GM23248 (cell line): ENCODE measurements around the gene DOK4.

Experiments used
- EZH2 ChIP-seq: fragments of 200-600 bp; sonication (generic); IDR thresholded peaks from 2 replicates; pipeline ENCODE4 v1.6.1; 2018; ENCODE audit warnings: antibody characterized with exemption, mild to moderate bottlenecking; ENCODE audit not compliant: insufficient read depth, poor library complexity, severe bottlenecking
- EZH2phosphoT487 ChIP-seq: fragments of 200-600 bp; sonication (generic); IDR thresholded peaks from 2 replicates; pipeline ENCODE4 v1.6.1; 2018; ENCODE audit warnings: antibody characterized with exemption, moderate library complexity, mild to moderate bottlenecking, low read depth; ENCODE audit not compliant: insufficient read depth

DNA sequence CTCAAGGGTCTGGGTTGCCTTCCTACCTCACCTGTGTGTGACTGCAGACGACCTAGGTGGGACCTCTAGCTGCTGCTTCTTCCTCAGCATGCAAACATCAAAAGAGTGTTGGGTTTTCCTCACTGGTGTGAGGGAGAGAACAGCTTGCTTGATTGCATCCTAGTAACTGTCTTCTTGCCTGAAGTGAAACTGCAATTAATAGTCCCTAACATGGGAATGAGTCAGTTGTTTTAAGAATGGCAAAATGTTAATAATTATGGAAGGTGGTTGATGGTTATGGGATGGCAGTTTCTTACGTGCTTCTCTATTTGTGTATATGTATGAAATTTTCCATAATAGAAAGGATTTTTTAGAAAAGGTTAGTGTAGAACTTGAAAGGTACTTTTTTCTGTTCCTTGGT is 17.9 kb downstream of the DOK4 start:
- TF ChIP-seq EZH2 (no peak), EZH2phosphoT487 (no peak)
